COR-L47 (cell line): Measurements from ENCODE around the gene DMRT3.

Experiments
- DNase-seq: peaks from one replicate; lab custom pipeline; 2025; lab: John Stamatoyannopoulos, UW

The DMRT3 gene

GRCh38 chr9:970151-970996 lies 6.1 kb upstream of the DMRT3 start:
- no peak for DNase-seq

DNA sequence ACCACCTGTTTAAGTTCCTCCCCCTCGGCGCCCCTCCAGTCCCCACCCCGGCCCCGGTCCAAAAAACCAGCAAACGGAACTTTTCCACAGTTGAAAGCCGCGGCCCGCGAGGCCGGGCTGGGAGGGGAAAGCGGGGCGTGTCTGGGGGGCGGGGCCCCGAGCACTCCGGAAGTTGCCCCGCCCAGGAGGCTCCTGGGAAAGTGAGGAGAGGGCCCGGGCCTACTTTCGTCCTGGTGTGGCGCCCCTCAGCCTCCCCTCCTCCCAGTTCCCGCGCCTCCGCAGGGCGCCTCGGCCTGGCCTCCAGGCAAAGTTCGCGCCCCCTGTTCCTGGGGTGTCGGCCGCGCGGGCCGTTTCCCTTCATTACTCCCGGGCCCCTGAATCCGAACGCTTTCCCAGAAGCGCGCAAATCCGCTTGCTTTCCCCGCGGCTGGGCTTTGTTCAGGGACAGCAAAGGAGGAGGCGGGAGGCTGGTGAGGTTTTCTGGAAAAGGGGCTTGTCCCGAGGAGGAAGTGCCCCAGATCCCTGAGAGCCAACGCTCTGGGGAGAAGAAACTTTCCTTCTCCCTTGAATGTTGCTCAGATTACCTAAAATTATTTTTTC lies 4.5 kb upstream of the DMRT3 start:
- no peak for DNase-seq

GRCh38 chr9:972501-973294 lies 3.8 kb upstream of the DMRT3 start:
- DNase-seq = no peak

- no peak for DNase-seq
These were observed 3.1 kb upstream of the DMRT3 start for GRCh38 chr9:973295-973834.

- no peak for DNase-seq
These were observed 2.1 kb upstream of the DMRT3 start for GRCh38 chr9:974031-974995.

DNA sequence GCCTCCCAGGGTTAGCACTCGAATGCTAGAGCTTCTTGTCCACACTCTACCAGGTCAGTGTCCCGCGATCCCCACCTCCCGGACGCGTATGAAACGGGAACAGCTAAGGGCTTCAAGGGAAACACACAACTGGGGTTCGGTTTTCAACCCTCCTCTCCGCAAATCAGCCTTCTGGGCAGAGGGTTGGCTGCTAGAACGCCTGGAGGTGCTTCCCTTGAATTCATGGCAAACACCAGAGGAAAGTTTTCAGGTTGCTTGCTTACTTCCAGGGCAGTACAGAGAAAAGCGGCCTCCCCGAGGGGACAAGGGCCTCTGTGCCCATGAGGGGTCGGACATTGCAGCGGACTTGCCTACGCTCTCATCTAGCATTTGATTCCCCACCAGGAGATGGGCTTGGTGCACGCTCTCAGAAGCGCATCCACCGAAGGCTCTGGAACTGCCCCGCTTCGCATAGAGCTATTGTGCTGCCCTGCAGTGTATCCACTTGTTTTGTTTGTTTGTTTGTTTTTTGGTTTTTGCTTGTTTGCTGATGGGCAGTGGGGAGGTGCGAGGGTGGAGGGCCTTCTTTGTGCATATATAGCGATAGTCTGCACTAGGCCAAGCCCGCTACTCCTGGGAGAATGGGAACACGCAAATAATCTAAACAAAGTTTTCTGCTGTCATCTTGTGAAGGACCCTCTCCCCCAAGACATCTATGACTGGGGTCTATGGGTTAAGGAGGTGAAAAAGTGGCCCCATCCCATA lies 1.3 kb upstream of the DMRT3 start:
- DNase-seq = no peak

- DNase-seq = no peak
These were observed 656 bp upstream of the DMRT3 start for GRCh38 chr9:975740-976257.

DNA sequence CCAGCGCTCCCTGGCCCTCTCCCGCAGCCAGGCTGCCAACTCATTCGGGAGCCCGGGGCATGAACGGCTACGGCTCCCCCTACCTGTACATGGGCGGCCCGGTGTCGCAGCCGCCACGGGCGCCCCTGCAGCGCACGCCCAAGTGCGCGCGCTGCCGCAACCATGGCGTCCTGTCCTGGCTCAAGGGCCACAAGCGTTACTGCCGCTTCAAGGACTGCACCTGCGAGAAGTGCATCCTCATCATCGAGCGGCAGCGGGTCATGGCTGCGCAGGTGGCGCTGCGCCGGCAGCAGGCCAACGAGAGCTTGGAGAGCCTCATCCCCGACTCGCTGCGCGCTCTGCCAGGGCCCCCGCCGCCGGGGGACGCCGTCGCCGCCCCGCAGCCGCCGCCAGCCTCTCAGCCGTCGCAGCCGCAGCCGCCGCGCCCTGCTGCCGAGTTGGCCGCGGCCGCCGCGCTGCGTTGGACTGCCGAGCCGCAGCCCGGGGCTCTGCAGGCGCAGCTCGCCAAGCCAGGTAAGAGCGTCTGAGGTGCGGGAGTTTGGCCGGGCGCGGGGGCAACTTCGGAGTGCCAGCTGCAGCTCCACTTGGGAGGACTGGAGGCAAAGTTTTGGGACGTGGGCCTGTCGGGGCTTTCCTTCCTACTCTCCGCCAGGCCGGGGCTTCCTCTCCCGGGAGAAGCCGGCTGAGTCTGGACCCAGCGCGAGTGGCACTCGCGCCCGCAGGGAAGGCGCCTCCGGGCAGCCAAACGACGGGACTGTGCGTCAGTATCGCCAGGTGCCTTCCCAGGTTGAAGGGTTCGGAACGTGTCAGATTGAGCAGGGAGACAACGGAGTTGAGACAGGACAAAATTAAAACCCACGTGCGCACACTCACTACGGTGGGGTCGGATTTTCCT lies 735 bp downstream of the DMRT3 start:
- DNase-seq = no peak

GRCh38 chr9:977838-978830 lies 1.7 kb downstream of the DMRT3 start:
- no peak for DNase-seq

DNA sequence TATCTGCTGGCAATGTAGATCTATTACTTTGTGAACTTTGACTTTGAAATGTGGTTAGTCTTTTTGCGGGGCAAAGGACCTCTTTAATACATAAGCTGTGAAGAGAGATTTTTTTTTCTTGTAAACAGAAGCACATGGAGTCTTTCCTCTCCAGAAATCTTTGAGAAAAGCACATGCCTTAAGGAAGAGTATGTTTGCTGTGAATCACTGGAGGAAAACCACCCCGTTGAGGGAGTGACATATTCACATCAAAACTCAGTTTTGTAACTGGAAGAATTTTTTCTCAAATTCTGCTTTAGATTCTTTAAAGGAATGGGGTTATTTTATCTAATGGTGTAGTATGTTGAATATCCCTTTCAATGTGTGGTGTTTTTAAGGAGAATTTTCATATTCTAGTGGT lies 3.5 kb downstream of the DMRT3 start:
- no peak for DNase-seq

GRCh38 chr9:980640-981039 lies 4.2 kb downstream of the DMRT3 start:
- DNase-seq = no peak

GRCh38 chr9:981491-981898 lies 5.0 kb downstream of the DMRT3 start:
- no peak for DNase-seq

DNA sequence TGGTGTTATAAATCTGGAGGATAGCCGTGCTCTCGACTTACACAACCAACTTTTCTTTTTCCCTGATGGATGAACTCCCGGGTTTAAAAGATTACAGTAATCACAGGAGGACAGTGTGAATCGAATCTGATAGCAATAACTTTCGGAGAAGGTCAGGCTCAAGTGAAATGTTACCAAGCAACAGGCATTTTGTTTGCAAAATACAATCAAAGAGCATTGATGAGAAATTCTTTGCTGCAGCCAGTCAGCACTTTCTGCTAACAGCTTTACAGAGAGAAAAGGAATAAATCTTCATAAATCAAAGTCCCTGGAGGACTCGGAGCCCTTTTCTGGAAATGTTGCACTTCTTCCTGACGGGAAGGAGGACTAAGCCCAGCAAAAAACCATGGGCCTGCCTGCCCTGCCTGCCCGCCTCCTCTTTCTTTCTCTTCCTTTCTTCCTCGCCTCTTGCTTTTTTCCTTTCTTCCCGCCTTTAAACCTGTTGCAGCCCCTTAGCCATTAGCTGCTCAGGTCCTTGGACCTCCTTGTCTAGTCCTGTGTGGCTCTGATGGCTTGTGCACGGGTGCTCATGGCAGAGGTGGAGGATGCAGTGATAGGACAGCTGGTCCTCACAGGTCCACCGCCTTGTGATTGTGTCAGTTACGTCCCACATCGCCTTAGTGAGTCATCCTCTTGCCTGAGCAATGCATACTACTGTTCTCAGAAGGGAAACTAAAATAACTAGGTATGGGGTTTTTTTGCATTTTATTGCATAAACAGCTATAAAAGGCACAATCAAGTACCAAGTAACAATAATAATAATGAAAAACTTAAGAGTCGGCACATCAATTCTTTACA lies 6.2 kb downstream of the DMRT3 start:
- DNase-seq = no peak

GRCh38 chr9:994005-994404 lies 17.6 kb downstream of the DMRT3 start:
- DNase-seq = no peak

GRCh38 chr9:995192-995591 lies 18.7 kb downstream of the DMRT3 start:
- no peak for DNase-seq

GRCh38 chr9:995781-996180 lies 19.3 kb downstream of the DMRT3 start:
- DNase-seq = no peak
